Stomach smooth muscle (tissue), 2 donors: ENCODE data around the gene GGTLC2.

ENCODE experiments used
- H3K27ac ChIP-seq: one replicate; pipeline ENCODE4 v1.7.0; 2013; ENCODE audit warnings: mild to moderate bottlenecking, low read length, inconsistent platforms
- H3K27me3 ChIP-seq, 2 donors: one replicate each; pipeline ENCODE4 v1.7.0; 2013; ENCODE audit warnings: low read length in 2 of 2; ENCODE audit not compliant: insufficient read depth in 2 of 2, control insufficient read depth in 1 of 2
- H3K36me3 ChIP-seq, 2 donors: one replicate each; pipeline ENCODE4 v1.7.0; 2013; ENCODE audit warnings: low read length in 2 of 2; ENCODE audit not compliant: control insufficient read depth in 2 of 2, insufficient read depth in 2 of 2
- H3K4me1 ChIP-seq: one replicate; pipeline ENCODE4 v1.7.0; 2013; ENCODE audit warnings: low read length; ENCODE audit not compliant: control insufficient read depth, insufficient read depth
- H3K4me3 ChIP-seq, 2 donors: one replicate each; pipeline ENCODE4 v1.7.0; 2013; ENCODE audit warnings: low read length in 2 of 2
- H3K9ac ChIP-seq, 2 donors: one replicate each; pipeline ENCODE4 v1.7.0; 2013; ENCODE audit warnings: low read length in 2 of 2, mild to moderate bottlenecking in 1 of 2
- H3K9me3 ChIP-seq, 2 donors: one replicate each; pipeline ENCODE4 v1.7.0; 2013; ENCODE audit warnings: low read length in 2 of 2; ENCODE audit not compliant: control insufficient read depth in 2 of 2
- donor health status: healthy.
- donor health status: Pancreatic carcinoma.

The GGTLC2 gene

DNA sequence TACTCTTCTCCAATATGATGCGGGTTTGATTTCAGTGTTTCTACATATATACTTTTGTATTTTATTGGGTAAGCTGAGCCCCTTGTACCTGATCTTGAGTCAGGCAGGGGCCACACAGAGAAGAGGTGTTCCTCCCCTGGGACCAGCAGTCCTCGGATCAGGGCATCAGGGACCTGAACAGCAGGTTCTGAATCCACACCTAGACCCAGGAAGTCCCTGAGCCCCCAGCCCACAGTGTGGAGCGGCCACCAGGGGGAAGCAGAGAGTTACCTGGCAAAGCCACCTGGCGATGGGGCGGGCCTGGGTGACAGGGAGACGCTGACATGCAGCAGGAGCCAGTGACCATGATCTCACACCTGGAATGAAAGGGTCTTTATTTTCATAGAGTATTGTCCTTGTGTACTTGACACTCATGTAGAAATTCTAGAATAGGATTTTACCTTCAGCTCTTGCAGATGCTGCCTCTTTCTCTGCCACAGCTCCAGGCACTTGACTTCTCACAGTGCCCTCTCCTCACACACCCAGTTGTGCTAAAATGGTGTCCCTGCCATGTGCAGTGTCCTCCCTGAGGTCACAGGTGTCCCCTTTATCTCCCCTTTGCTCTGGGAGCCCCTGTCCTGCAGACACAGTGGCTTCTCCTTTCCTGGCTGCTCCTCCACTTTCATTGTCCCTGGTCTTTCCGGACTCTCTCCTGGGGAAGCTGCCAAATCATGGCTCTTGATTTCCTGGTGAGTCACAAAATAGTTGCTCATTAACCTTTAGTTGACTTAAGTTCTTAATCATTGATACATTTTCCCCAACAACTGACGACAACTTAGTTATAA, 48.5 kb downstream of the GGTLC2 start:
- Histone ChIP-seq H3K4me3 (no peak overlapping the region), H3K9me3 (no peaks in the 10 kb centered on the region), H3K36me3 (no peaks in the 10 kb centered on the region), H3K27me3 (peaks cover 0 to 2% of the 10 kb centered on the region in 2 donors), H3K27ac (no peak overlapping the region), H3K9ac (no peak overlapping the region), H3K4me1 (no peaks in the 10 kb centered on the region)

DNA sequence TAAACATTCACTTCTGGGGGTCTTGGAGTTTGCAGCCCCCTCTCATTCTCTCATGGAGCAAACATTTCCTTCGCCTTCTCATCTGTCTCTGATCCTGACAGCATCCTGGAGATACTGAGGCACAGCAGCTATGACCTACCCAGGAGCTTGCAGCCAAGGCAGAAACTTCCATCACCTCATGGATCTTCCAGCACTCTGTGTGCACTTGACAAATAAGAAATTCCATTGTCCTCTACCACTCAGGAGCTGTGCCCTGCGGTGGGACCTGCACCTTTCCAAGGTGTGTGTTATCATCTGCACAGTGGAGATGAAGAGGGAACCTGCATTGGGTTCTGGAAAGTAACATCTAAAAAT, 49.1 kb downstream of the GGTLC2 start:
- Histone ChIP-seq H3K27ac (no peak overlapping the region), H3K9me3 (no peaks in the 10 kb centered on the region), H3K36me3 (no peaks in the 10 kb centered on the region), H3K27me3 (peaks cover 0 to 2% of the 10 kb centered on the region in 2 donors), H3K4me1 (no peaks in the 10 kb centered on the region), H3K9ac (no peak overlapping the region), H3K4me3 (no peak overlapping the region)

DNA sequence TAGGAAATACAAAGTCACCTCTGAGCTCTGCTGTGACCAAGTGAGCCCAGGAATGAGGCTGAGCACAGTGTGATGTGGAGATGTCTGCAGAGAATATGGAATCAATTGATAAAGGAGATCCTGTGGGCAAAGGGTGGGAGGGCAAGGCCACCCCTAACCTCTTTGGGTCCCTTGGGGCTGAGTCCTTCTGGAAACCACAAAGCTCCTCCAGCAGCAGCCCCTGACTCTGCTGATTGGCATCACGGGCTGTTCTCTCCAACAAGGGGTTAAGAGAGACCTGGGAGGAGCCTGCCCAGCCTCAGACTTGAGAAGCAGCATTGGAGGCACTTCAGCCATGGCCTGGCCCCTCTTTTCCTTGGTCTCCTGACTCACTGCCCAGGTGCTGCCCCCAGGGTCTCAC, 49.7 kb downstream of the GGTLC2 start:
- Histone ChIP-seq H3K9ac (no peak overlapping the region), H3K4me3 (no peak overlapping the region), H3K9me3 (no peaks in the 10 kb centered on the region), H3K27me3 (peaks cover 0 to 2% of the 10 kb centered on the region in 2 donors), H3K36me3 (no peaks in the 10 kb centered on the region), H3K27ac (no peak overlapping the region), H3K4me1 (no peaks in the 10 kb centered on the region)

DNA sequence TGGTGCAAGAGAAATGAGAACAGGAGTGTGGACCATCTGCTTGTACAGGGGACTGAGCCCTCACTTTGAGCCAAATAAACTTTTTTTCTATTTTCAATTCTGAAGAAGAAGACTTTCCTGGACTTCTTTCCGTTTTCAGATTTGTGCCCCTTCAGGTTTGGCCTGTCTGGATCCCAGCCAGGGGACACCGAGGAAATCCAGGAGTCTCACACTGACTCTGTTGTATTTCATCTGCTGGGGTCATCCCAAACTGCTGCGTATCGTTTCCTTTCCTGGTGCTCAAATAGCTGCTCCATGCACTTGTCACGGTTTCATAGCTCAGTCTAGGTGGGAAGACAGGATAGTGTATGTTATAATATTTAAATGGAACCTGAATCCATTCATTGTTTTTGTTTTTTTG, 51.7 kb downstream of the GGTLC2 start:
- Histone ChIP-seq H3K36me3 (no peaks in the 10 kb centered on the region), H3K9ac (no peak overlapping the region), H3K4me3 (no peak overlapping the region)

More for the DNA sequence above, 51.7 kb downstream of the GGTLC2 start:
- H3K4me1 ChIP-seq = no peaks in the 10 kb centered on the region
- peaks cover 0 to 2% of the 10 kb centered on the region in 2 donors for H3K27me3 ChIP-seq
- H3K27ac ChIP-seq = no peak overlapping the region
- no peaks in the 10 kb centered on the region for H3K9me3 ChIP-seq
